ENCODE measurements around the gene MYD88. TPM values are rescaled to one million over a fixed set of nuclear protein-coding genes. Genes with fewer than 3 reads are reported as not detected.
A peak's percentile ranks its signal among the peaks of the same experiment; 100 is the strongest.

Gene MYD88
- 3.7 TPM for total RNA-seq

GRCh38 chr3:38138349-38139190 lies at the start of gene MYD88:
TSS of gene MYD88 (plus strand) at chr3:38138661. CDS start at chr3:38138701, 40 bp downstream.
- DNase-seq (ENCODE audit: low spot score in 2 of 2) = peak; percentile 33 to 57
- FAIRE-seq = no peak

GRCh38 chr3:38089163-38089562 lies 49.3 kb upstream of the MYD88 start:
- DNase-seq (ENCODE audit: low spot score in 2 of 2) (no peak), FAIRE-seq (no peak)

DNA sequence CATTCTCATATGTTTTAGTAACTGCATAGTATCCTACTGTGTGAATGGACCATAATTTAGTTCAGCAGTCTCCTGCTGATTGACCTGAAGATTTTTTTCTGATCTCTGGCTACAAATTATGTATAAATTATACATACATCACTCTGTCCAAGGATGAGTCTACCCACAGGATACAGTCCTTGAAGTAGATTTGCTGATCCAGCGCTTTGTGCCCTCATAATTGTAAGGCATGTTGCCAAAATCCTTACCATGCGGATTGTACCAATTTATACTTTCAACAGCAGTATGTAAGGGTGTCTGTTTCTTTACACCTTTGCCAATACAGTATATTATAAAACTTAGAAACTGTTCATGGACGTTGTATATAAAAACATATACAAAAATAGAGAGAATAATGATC lies 48.0 kb upstream of the MYD88 start:
- DNase-seq (ENCODE audit: low spot score in 2 of 2) (no peak), FAIRE-seq (no peak)

DNA sequence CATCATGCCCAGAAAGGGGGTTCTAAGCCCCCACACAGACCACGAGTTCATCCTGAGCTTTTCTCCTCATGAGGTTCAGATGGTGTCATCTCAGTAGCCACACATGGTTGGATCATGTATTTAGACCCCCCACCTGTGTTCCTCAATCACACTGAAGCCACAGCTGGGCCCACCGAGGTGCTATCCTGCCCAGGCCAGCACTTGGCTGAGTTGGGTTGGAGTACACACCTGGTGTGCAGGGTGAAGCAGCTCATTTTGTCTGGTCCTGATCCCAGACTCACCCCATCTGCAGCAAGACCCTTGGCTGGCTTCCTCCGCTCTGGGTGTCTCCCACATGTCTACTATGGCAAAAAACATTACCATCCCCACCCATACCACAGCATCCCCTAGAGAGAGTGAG lies 43.5 kb upstream of the MYD88 start:
- no peak for FAIRE-seq
- DNase-seq (ENCODE audit: low spot score in 2 of 2) = no peak

DNA sequence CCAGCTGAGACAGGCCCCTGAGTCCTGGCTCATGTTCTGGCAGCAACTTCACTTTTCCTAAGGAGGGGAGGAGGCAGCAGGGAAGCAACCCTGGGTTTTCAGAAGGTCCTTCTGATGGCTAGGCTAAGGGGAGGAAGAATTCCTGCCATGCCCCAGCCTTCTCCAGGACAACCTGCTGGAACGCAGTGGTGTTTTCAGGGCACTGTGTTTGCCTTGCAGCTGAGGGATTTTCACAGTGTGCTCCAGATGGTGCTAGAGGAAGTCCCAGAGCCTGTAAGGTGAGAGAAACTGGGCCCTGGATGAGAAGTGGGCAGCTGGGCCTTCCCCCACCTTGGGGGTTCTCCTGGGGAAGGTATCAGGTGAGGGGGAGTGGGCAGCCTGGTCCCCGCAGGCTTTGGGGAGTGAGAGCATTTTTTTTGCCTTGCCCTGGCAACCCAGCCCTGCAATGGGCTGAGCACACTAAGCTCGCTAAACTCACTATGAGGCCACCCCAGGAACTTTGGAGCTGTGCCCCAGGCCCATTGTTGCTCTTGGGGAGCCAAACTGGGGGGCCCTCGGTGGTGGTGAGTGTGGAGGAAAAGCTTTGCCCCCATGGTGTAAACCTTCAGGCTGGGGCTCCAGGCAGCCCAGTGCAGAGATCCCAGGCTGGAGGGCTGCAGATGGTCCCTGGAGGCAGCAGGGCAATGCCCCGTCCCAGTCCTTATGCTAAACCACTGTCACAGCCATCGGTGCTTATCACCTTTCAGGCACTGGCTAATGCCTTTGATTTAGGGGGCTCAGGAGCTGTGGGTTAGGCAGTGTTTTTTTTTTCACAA lies 42.6 kb upstream of the MYD88 start:
- FAIRE-seq = no peak
- no peak for DNase-seq (ENCODE audit: low spot score in 2 of 2)

DNA sequence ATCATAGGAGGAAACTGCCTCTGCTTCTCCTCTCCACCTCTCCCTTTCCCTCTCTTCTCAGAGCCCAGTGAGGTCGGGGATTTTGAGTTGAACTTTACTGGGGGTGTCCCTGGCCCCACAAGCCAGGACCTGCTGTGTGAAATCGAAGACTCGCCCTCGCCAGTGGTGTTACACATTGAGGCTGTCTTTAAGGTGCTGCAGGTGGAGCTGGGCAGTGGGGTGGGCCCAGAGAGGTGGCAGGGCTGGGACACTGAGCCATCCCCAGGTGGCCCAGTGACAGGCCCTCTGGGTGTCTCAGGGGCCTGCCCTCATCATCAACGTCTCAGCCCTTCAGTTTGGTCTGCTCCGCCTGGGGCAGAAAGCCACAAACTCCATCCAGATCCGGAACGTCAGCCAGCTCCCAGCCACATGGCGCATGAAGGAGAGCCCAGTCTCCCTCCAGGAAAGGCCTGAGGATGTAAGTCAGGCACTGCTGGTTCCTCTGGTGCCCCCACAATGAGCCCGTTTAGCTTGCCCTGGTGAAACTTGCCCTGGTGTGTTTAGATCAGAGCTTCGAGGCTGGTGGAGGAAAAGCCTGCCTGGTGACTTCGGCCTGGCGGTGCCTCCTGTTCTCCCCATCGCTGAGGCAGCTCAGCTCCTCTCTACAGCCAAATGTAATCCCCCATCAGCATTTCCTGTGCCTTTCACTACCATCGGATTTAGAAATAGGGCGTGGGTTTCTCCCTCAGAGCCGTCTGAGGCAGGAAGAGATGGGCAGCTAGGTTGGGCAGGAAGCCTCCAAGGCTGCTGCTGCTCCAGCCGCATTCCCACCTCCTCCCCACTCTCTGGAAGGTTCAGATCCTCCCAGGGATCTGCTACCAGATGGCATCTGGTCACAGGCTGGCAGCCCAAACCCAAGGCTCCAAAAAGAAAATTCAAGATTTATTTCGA lies 40.8 kb upstream of the MYD88 start:
- DNase-seq (ENCODE audit: low spot score in 2 of 2) = no peak
- no peak for FAIRE-seq

- no peak for FAIRE-seq
Measured at GRCh38 chr3:38098376-38098723, 40.1 kb upstream of the MYD88 start.

DNA sequence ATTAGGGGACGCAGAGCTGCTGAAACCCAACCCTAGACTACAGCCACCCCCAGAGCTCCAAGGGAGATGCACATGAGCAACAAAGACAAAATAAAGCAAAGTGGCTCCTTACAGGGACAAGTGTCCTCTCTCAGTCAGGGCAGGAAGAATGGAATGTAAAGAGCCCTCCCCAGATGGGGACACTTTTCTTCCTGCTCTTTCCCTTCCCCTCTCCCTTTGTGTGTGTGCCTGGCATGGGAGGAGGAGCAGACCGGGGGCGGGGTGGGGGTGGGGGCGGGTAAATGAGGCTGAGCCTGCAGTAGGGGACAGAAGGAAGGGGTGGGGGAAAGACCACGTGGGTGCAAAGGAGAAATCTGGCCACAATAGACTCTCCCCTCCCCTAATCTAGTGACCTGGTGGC lies 38.9 kb upstream of the MYD88 start:
- DNase-seq (ENCODE audit: low spot score in 2 of 2) (no peak), FAIRE-seq (no peak)

More at GRCh38 chr3:38098376-38098723, 40.1 kb upstream of the MYD88 start:
- no peak for DNase-seq (ENCODE audit: low spot score in 2 of 2)

DNA sequence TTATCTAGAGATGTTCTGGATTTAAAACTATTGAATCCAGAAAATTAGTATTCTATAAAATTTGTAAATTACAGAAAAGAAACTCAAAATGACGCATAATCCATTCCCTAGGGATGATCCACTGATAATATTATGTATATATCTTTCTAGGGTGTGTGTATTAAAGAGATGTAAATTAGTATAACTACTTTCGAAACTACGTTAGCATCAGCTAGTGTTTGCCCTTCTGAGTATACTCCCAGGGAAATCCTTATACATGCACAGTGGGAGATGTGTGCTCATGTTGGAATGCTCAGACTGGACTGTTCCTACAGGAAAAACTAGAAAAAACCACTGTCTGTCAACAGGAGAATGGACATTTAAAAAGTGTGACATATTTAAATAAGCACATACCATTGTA lies 38.0 kb upstream of the MYD88 start:
- FAIRE-seq (no peak), DNase-seq (ENCODE audit: low spot score in 2 of 2) (no peak)

DNA sequence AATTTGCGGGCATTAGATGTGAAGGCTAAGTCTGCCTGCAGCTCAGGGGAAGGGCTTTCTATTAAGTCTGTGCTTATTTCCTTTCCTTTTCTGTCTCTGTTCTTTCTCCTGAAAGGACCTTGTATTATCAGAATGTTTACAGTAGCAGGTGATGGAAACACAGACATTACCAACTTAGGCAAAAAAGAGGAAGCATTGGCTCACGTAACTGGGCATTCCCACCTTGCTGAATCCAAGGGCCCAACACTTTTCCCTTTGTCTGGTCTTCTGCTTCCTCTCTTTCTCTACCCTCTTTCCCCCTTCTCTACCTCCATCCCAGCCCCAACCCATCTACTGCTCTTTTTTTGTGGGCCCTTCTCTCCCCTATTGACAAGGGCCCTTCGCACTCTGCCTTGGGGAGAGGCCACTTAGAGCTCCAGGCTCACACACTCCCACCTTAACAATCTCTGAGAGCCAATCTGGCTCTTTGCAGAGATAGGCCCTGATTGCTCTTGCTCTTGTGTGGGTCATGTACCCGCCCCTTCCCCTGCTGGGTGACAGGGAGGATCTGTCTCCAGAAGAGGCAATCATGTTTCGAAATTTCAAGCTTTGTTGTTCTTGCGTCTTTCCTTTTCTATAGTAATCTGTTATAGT lies 36.5 kb upstream of the MYD88 start:
- FAIRE-seq (no peak), DNase-seq (ENCODE audit: low spot score in 2 of 2) (no peak)

GRCh38 chr3:38102444-38102814 lies 36.0 kb upstream of the MYD88 start:
- DNase-seq (ENCODE audit: low spot score in 2 of 2) = no peak
- no peak for FAIRE-seq

DNA sequence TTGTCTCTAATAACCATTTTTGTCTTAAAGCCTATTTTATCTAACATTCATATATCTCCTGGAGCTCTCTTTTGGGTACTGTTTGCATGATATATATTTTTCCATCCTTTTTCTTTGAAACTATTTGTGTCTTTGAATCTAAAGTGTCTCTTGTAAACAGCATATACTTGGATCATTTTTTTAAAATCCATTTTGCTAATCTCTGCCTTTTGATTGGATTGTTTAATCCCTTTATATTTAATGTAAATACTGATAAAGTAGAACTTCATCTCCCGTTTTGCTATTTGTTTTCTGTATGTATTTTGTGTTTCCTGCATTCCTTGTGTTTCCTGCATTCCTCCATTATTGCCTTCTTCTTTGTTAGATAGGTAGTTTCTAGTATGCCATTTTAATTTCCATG lies 32.9 kb upstream of the MYD88 start:
- DNase-seq (ENCODE audit: low spot score in 2 of 2) (no peak), FAIRE-seq (no peak)

DNA sequence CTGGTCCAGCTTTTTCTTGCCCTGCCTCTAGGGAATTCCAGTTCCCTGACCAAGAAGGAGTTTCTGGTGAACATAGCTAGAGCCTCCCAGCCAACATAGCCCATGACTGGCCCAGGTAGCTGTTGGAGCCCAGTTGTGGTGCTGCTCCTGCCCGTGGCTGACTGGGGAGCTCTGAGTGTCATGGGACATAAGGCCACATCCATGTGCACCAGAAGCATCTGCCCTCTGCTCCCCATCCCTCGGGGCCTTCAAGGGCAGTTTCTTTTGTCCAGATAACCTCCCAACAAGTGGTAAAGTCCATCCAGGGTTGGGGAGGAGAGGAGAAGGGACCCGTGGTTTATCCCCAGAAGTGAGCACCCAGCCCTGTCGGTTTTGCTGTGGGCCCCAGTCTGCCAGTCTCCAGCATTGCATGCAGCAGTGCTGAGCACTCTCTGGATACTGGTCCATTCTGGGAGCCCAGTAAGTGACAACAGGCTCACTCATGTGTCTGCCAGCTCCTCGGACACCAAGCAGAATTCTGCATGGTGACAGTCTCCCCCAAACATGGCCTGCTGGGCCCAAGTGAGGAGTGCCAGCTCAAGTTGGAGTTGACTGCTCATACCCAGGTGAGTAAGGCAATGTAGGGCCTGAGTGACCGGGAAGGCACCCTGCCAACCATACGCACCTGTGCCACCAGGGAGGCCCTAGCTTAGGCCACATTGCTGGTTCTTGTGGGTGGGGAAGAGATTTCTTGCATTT lies 30.4 kb upstream of the MYD88 start:
- FAIRE-seq (no peak), DNase-seq (ENCODE audit: low spot score in 2 of 2) (no peak)

DNA sequence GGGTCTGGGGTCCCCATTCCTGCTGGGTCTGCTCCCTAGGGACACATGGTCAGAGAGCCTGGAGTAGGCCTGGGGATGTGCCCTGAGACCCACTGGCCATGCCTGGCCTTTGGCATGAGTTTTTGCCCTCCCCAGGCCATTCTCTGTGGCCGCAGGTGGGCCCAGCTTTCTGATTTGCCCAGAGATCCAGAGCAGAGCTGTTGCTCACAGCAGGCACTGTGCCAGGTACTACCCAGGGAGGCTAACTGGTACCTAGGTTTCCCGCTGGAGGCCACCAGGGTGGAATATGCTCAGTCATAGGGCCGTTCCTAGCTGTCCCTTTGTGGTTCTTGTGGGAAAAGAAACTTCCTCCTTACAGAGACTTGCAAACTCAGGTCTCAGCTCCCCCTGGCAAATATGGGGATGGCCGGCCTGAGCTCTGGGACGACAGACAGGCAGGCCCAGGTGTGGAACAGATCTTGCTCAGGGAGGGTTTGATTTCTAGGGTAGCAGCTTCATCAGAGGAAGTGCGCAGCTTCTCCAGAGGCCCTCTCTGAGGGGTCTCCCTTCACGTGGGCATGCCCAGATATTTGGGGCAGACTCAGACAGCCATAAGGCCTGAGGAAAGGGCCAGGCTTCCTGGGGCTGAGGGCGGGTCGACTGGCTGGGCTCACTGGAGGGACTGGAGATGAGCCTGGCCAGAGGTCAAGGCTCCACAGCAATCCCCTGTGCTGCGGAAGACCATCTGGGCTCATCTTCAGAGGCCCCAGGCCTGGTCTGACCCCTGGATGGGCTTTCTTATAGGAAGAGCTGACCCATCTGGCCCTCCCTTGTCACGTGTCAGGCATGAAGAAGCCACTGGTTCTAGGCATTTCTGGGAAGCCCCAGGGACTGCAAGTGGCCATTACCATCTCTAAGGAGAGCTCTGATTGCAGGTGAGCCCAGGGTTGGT lies 29.5 kb upstream of the MYD88 start:
- no peak for DNase-seq (ENCODE audit: low spot score in 2 of 2)
- FAIRE-seq = no peak

- FAIRE-seq (no peak), DNase-seq (ENCODE audit: low spot score in 2 of 2) (no peak)
Measured at GRCh38 chr3:38109580-38110313, 28.7 kb upstream of the MYD88 start.

DNA sequence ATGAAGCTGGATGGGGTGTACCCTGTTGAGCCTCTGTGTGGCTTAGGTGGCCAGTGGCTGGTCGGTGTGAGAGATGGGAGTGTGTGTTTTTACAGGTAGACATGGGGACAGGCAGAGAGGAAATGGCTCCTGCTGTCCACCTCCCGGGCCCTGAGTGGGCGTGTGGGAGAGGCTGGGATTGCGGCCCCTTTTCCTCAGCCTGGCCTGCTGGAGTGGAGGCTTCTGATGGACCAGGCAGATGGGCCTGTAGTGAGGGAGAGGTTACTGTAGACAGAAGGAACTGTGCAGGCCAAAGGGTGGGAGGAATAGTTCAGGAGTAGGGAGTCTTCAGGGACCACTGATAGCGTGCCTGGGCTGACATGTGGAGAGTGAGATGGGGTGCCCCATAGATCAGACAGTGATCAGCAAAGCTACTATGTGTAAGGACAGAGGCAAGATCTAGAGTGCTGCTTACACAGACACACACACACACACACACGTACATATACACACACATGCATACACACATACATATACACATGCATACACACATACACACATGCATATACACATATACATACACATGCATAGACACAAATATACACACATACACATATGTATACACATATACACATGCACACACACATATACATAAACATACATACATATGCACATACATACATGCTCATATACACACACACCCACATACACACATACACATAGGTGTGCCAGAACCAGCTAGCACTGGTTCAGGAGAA lies 28.0 kb upstream of the MYD88 start:
- no peak for FAIRE-seq

DNA sequence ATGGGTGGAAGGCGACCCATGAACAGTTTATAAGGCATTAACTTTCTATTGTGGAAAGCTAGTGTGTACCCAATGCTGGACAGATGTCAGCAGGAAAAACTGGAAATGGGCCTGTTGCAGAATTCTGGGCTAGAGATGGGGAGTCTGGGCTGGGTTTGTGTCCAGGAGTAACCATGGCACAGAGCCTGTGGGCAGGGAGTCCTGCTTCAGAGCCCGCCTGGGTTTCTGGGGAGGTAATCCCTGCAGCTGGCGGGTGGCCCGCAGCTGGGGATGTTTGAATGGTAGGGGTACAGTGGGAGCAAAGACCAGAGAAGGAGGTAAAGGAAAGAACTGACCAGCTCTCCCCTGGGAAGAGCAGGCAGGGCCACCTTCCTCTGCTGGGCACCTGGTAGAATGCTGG lies 27.3 kb upstream of the MYD88 start:
- no peak for FAIRE-seq
- DNase-seq (ENCODE audit: low spot score in 2 of 2) = no peak

More for the DNA sequence above, 28.0 kb upstream of the MYD88 start:
- no peak for DNase-seq (ENCODE audit: low spot score in 2 of 2)

Measured in frontal cortex (tissue), 4 donors.